MCF 10A (cell line): Measurements from ENCODE around the gene ATP6AP1. TPM values are rescaled to one million over a fixed set of nuclear protein-coding genes. Genes with fewer than 3 reads are reported as not detected.

Experiments used
- BruUV-seq: library from RNA; stranded (reverse); fragments of 400-500 nt; replicated peaks from 2 replicates; lab custom pipeline; 2021; lab: Mats Ljungman, UMichigan
- CTCF ChIA-PET: fragments of 300-600 bp; sonication (Branson Sonifier 250); formaldehyde crosslinking; extraction: SDS; loops from one replicate; lab custom pipeline; 2021; ENCODE audit warnings: antibody characterized with exemption, inconsistent platforms; lab: Yijun Ruan, JAX
- POLR2A ChIA-PET: fragments of 300-600, 350-650 bp; sonication (Branson Sonifier 250); formaldehyde crosslinking; extraction: SDS; loops from one replicate; lab custom pipeline; 2020; ENCODE audit warnings: antibody characterized with exemption, inconsistent platforms; lab: Yijun Ruan, JAX
- DNase-seq: peaks from one replicate; pipeline ENCODE4 v3.0.0-alpha.2; 2018; ENCODE audit not compliant: unreplicated experiment
- H3K27ac Mint-ChIP-seq: one replicate; pipeline ENCODE4 v1.8.0; 2022; ENCODE audit warnings: mild to moderate bottlenecking, low read depth, mixed read lengths; ENCODE audit not compliant: unreplicated experiment
- H3K27me3 Mint-ChIP-seq: one replicate; pipeline ENCODE4 v1.8.0; 2022; ENCODE audit warnings: mixed read lengths; ENCODE audit not compliant: insufficient read depth, unreplicated experiment
- H3K36me3 Mint-ChIP-seq: one replicate; pipeline ENCODE4 v1.8.0; 2022; ENCODE audit warnings: mild to moderate bottlenecking, moderate library complexity, mixed read lengths; ENCODE audit not compliant: insufficient read depth, unreplicated experiment
- H3K4me1 Mint-ChIP-seq: one replicate; pipeline ENCODE4 v1.8.0; 2022; ENCODE audit warnings: mixed read lengths; ENCODE audit not compliant: insufficient read depth, unreplicated experiment
- H3K4me3 Mint-ChIP-seq: one replicate; pipeline ENCODE4 v1.8.0; 2022; ENCODE audit warnings: mild to moderate bottlenecking, moderate library complexity, mixed read lengths; ENCODE audit not compliant: unreplicated experiment
- H3K9me3 Mint-ChIP-seq: one replicate; pipeline ENCODE4 v1.8.0; 2022; ENCODE audit warnings: mixed read lengths; ENCODE audit not compliant: unreplicated experiment
- CTCF ChIP-seq: fragments of 200-600 bp; IDR thresholded peaks from one replicate; pipeline ENCODE4 v1.8.0; 2022; ENCODE audit warnings: antibody characterized with exemption, mild to moderate bottlenecking; ENCODE audit not compliant: unreplicated experiment
- intact Hi-C: fragments of 100-400 bp; cut with micrococcal nuclease; formaldehyde crosslinking; loops from 2 replicates; pipeline ENCODE4 v1.14.1; 2022
- microRNA-seq: library from miRNA; unstranded; fragments of <30 nt; microRNA quantifications from one replicate; pipeline ENCODE4 v1.2.0, GENCODE V29; 2022
- total RNA-seq: library from RNA; stranded (reverse); gene quantifications from 2 replicates; pipeline ENCODE4 v1.2.3, GENCODE V29; 2022

ATP6AP1 gene
- total RNA-seq, 1 experiment from 2014 or later = 48.7 TPM

- peaks cover 7% of the 10 kb centered on the region for H3K4me1 Mint-ChIP-seq
- H3K36me3 Mint-ChIP-seq = peaks cover 24% of the 10 kb centered on the region
- ChIA-PET CTCF (interaction anchor here (0.6 to 1.2 kb wide), 3 partner anchors 12 to 55 kb away, joined by 3 to 6 read pairs (median 4); no protein-coding TSS in a partner anchor), POLR2A (interaction anchor here (0.7 to 3.5 kb wide), 10 partner anchors 10 to 719 kb away, joined by 3 to 13 read pairs (median 5); partner anchors contain the start of genes ATP6AP1, RPL10 and TAFAZZIN)
- no peak overlapping the region for H3K27ac Mint-ChIP-seq
- DNase-seq = no peak
- intact Hi-C loops = no loop called here
- peaks cover 23% of the 10 kb centered on the region for H3K27me3 Mint-ChIP-seq
- no peak for TF ChIP-seq CTCF
- H3K9me3 Mint-ChIP-seq = no peaks in the 10 kb centered on the region
- BruUV-seq = no TSS peak
- peak overlapping the region; percentile 52 for H3K4me3 Mint-ChIP-seq
Measured at GRCh38 chrX:154485150-154486051, 56.9 kb downstream of the ATP6AP1 start.

- no peaks in the 10 kb centered on the region for H3K9me3 Mint-ChIP-seq
- peaks cover 23% of the 10 kb centered on the region for H3K27me3 Mint-ChIP-seq
- intact Hi-C loops = no loop called here
- peaks cover 7% of the 10 kb centered on the region for H3K4me1 Mint-ChIP-seq
- peak; percentile 13 for DNase-seq
- ChIA-PET CTCF (interaction anchor here (1.2 kb wide), 1 partner anchor 13 kb away, joined by 4 read pairs; no protein-coding TSS in a partner anchor), POLR2A (interaction anchor here (0.7 to 3.5 kb wide), 10 partner anchors 13 to 718 kb away, joined by 4 to 13 read pairs (median 6); partner anchors contain the start of genes ATP6AP1, RPL10 and TAFAZZIN)
- H3K36me3 Mint-ChIP-seq = peaks cover 24% of the 10 kb centered on the region
- peak overlapping the region; percentile 52 for H3K4me3 Mint-ChIP-seq
- H3K27ac Mint-ChIP-seq = no peak overlapping the region
- no peak for TF ChIP-seq CTCF
- no TSS peak for BruUV-seq
Measured at GRCh38 chrX:154486052-154486395, 57.5 kb downstream of the ATP6AP1 start.

Small RNA genes lying within 50 kb of the gene (microRNA-seq; reads per million reads assigned to microRNA genes)
- gene MIR6858 = 0.53 reads per million

Other genes with a start within 250 kb of the ATP6AP1 start
- not detected in 2 replicates for gene OPN1MW, start 246.1 kb upstream of the ATP6AP1 start, total RNA-seq
- gene OPN1MW2, start 208.9 kb upstream of the ATP6AP1 start, total RNA-seq = not detected in 2 replicates
- not detected in 2 replicates for gene OPN1MW3, start 171.1 kb upstream of the ATP6AP1 start, total RNA-seq
- not detected in 2 replicates for gene TEX28, start 133.6 kb upstream of the ATP6AP1 start, total RNA-seq
- gene TKTL1, start 132.9 kb upstream of the ATP6AP1 start, total RNA-seq = not detected in 2 replicates
- gene FLNA, start 54.0 kb upstream of the ATP6AP1 start, total RNA-seq = 1,218 and 1,231 TPM in 2 replicates
- gene EMD, start 49.4 kb upstream of the ATP6AP1 start, total RNA-seq = 94.5 and 107 TPM in 2 replicates
- gene RPL10, start 30.3 kb upstream of the ATP6AP1 start, total RNA-seq = 3,490 and 3,785 TPM in 2 replicates
- 20.5 and 21.2 TPM in 2 replicates for gene DNASE1L1, start 19.4 kb upstream of the ATP6AP1 start, total RNA-seq
- 48.0 and 59.1 TPM in 2 replicates for gene TAFAZZIN, start 17.1 kb upstream of the ATP6AP1 start, total RNA-seq
- 89.9 and 121 TPM in 2 replicates for gene GDI1, start 8.5 kb downstream of the ATP6AP1 start, total RNA-seq
- gene FAM50A, start 15.5 kb downstream of the ATP6AP1 start, total RNA-seq = 62.1 and 88.7 TPM in 2 replicates
- 47.6 and 48.0 TPM in 2 replicates for gene PLXNA3, start 29.6 kb downstream of the ATP6AP1 start, total RNA-seq
- gene LAGE3, start 50.6 kb downstream of the ATP6AP1 start, total RNA-seq = 17.8 and 21.1 TPM in 2 replicates
- gene UBL4A, start 57.9 kb downstream of the ATP6AP1 start, total RNA-seq = 26.7 and 27.9 TPM in 2 replicates
- gene SLC10A3, start 62.0 kb downstream of the ATP6AP1 start, total RNA-seq = 17.9 and 21.2 TPM in 2 replicates
- gene FAM3A, start 87.6 kb downstream of the ATP6AP1 start, total RNA-seq = 40.9 and 45.3 TPM in 2 replicates
- gene G6PD, start 118.2 kb downstream of the ATP6AP1 start, total RNA-seq = 42.1 and 49.5 TPM in 2 replicates
- gene IKBKG, start 118.9 kb downstream of the ATP6AP1 start, total RNA-seq = 29.3 and 32.1 TPM in 2 replicates
- not detected in 2 replicates for gene CTAG1A, start 156.5 kb downstream of the ATP6AP1 start, total RNA-seq
- not detected in 2 replicates for gene CTAG1B, start 190.6 kb downstream of the ATP6AP1 start, total RNA-seq
- gene CTAG2, start 224.9 kb downstream of the ATP6AP1 start, total RNA-seq = not detected in 2 replicates